ENCODE results near the gene SIK3.

GRCh38 chr11:116950210-116950609 lies 148.0 kb downstream of the SIK3 start:
- TF ChIP-seq POLR2AphosphoS5 (IDR thresholded peaks at IDR 0.05; ENCODE audit: low read depth) (no peak), CTCF (conservative IDR thresholded peaks at IDR 0.05; ENCODE audit: low read depth in 2 of 2) (no peak), JUNB (IDR thresholded peaks at IDR 0.05; ENCODE audit: unreplicated experiment) (no peak), ETS1 (IDR thresholded peaks at IDR 0.05) (no peak), REST (IDR thresholded peaks at IDR 0.05; ENCODE audit: unreplicated experiment) (no peak), CREB1 (CRISPR knock-in tag; IDR thresholded peaks at IDR 0.05; ENCODE audit: low read depth) (no peak), EZH2 (IDR thresholded peaks at IDR 0.05; ENCODE audit: low read depth, unreplicated experiment) (no peak), EZH2phosphoT487 (IDR thresholded peaks at IDR 0.05; ENCODE audit: unreplicated experiment) (no peak), STAT1 (IDR thresholded peaks at IDR 0.05; ENCODE audit: unreplicated experiment) (no peak), NANOG (IDR thresholded peaks at IDR 0.05; ENCODE audit: borderline replicate concordance) (no peak), ZNF462 (CRISPR knock-in tag; IDR thresholded peaks at IDR 0.05) (no peak), ZNF114 (CRISPR knock-in tag; IDR thresholded peaks at IDR 0.05) (no peak), ZNF331 (CRISPR knock-in tag; IDR thresholded peaks at IDR 0.05; ENCODE audit: low read depth) (no peak)

Measured in GM23338 (cell line).